ENCODE measurements around the gene KCNH3. TPM values are rescaled to one million over a fixed set of nuclear protein-coding genes. Genes with fewer than 3 reads are reported as not detected.

Gene KCNH3
- total RNA-seq, 1 experiment from 2014 or later, result 0.26 TPM

- Histone ChIP-seq H3K79me1 (ENCODE audit: insufficient read depth, low read depth, low read length, poor library complexity, severe bottlenecking) (no peaks in the 10 kb centered on the region), H4K8ac (replicated peaks; ENCODE audit: insufficient read length, low read depth, low read length) (no peak overlapping the region), H3K56ac (ENCODE audit: insufficient read length, low read depth, low read length) (no peak overlapping the region), H3K23ac (ENCODE audit: insufficient read length, low read depth, low read length) (no peak overlapping the region), H3K27ac (ENCODE audit: insufficient read length, low read depth, low read length) (no peak overlapping the region), H2AFZ (ENCODE audit: low read length) (no peak overlapping the region), H2BK12ac (ENCODE audit: insufficient read length, low read depth, low read length) (no peak overlapping the region), H4K20me1 (ENCODE audit: control insufficient read depth, insufficient read depth, insufficient read length) (no peaks in the 10 kb centered on the region), H3K9me3 (ENCODE audit: control insufficient read depth, low read depth, low read length) (no peaks in the 10 kb centered on the region), H2BK120ac (ENCODE audit: low read depth, low read length, poor library complexity, severe bottlenecking) (no peak overlapping the region), H3K4ac (ENCODE audit: low read depth, low read length) (no peak overlapping the region), H3T11ph (ENCODE audit: low read length) (no peak overlapping the region), H3K27me3 (ENCODE audit: insufficient read depth, low read length) (peaks cover 55% of the 10 kb centered on the region), H3K23me2 (ENCODE audit: insufficient read length, low read depth, low read length, poor library complexity, severe bottlenecking) (peaks cover 14% of the 10 kb centered on the region), H3K4me2 (ENCODE audit: insufficient read depth, insufficient read length, low read length) (no peak overlapping the region), H2BK15ac (ENCODE audit: low read depth, low read length) (no peak overlapping the region), H3K4me1 (ENCODE audit: insufficient read depth, low read length) (no peaks in the 10 kb centered on the region; the same call in 1 of the 2 replicates), H4K5ac (ENCODE audit: insufficient read length, low read depth, low read length) (no peak overlapping the region), H3K18ac (ENCODE audit: insufficient read length, low read depth, low read length) (no peak overlapping the region), H3K9ac (ENCODE audit: extremely low read depth, insufficient read length, low read length) (no peak overlapping the region), H3K79me2 (ENCODE audit: insufficient read depth, low read length) (no peaks in the 10 kb centered on the region), H4K91ac (ENCODE audit: insufficient read length, low read depth, low read length) (no peak overlapping the region), H2BK5ac (ENCODE audit: insufficient read length, low read length) (no peak overlapping the region), H3K14ac (ENCODE audit: insufficient read depth, low read length) (no peak overlapping the region), H2AK5ac (ENCODE audit: insufficient read length, low read length) (no peak overlapping the region), H2BK20ac (ENCODE audit: low read depth, low read length, poor library complexity, severe bottlenecking) (no peak overlapping the region)
- H3K4me3 Mint-ChIP-seq, result no peak overlapping the region
- H3K4me1 Mint-ChIP-seq, result peaks cover 20 to 38% of the 10 kb centered on the region in 2 experiments
- H3K27me3 Mint-ChIP-seq (ENCODE audit: low read depth), result peaks cover 96% of the 10 kb centered on the region
- H3K36me3 Mint-ChIP-seq (ENCODE audit: insufficient read depth in 1 of 3, low read depth in 3 of 3), result no peaks in the 10 kb centered on the region
- no CpG with 5 or more reads among the region's 7 CpGs for WGBS (ENCODE audit: extremely low coverage, insufficient read length, low lambda C conversion rate)
- TF ChIP-seq, protein P1, sequence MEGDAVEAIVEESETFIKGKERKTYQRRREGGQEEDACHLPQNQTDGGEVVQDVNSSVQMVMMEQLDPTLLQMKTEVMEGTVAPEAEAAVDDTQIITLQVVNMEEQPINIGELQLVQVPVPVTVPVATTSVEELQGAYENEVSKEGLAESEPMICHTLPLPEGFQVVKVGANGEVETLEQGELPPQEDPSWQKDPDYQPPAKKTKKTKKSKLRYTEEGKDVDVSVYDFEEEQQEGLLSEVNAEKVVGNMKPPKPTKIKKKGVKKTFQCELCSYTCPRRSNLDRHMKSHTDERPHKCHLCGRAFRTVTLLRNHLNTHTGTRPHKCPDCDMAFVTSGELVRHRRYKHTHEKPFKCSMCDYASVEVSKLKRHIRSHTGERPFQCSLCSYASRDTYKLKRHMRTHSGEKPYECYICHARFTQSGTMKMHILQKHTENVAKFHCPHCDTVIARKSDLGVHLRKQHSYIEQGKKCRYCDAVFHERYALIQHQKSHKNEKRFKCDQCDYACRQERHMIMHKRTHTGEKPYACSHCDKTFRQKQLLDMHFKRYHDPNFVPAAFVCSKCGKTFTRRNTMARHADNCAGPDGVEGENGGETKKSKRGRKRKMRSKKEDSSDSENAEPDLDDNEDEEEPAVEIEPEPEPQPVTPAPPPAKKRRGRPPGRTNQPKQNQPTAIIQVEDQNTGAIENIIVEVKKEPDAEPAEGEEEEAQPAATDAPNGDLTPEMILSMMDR (conservative IDR thresholded peaks at IDR 0.05), result no peak
- no peak for DNase-seq
- no peaks in the 10 kb centered on the region; a peak in 1 of 5 replicates for H3K9me3 Mint-ChIP-seq
- peak overlapping the region in 1 of 3 experiments; percentile 13; a peak in 1 of 7 replicates for H3K27ac Mint-ChIP-seq
These were observed 3.2 kb downstream of the KCNH3 start for GRCh38 chr12:49541911-49542505.

All from H9 (cell line).